Kidney capillary endothelial cell (primary cell): ENCODE results near the gene CPLANE1.

Source experiments
- DNase-seq: peaks from one replicate; pipeline ENCODE4 v3.0.0-alpha.2; 2018; ENCODE audit warnings: low spot score

The CPLANE1 gene

DNA sequence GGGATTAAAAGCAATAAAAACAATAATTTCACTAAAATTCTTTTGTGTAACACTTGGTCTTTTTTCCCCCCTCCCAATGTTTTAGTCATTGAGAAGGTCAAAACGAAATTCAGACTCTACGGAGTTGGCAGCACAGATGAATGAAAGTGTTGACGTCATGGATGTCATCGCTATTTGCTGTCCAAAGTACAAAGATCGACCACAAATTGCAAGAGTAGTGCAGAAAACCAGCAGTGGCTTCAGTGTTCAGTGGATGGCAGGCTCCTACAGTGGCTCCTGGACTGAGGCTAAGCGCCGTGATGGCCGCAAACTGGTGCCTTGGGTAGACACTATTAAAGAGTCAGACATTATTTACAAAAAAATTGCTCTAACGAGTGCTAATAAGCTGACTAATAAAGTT, 184.7 kb downstream of the CPLANE1 start:
- no peak for DNase-seq

DNA sequence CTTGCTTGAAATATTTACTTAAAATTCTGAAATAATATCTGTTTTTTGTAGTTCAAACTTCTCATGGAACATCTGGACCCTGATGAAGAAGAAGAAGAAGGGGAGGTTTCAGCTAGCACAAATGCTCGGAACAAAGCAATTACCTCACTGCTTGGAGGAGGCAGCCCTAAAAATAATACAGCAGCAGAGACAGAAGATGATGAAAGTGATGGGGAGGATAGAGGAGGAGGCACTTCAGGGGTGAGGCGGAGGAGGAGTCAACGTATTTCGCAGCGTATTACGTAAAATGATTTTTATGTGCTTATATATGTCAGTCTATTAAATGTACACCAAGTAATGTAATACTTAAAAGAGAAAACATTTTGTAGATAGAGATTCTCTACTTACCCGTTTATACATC, 185.4 kb downstream of the CPLANE1 start:
- no peak for DNase-seq

DNA sequence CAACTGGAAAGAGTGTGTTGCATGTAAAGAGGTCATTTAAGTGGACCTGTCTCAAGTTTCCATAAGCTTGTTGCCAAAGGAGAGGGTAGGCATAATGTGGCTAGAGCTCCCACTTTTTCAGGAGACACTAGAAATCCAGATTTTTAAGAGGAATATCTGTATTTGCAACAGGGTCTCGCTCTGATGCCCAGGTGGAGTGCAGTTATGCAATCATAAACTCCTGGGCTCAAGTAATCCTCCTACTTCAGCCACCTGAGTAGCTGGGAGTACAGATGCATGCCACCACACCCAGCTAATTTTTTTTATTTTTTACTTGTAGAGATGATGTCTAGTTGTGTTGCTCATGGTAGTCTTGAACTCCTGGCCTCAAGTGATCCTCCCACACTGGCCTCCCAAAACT, 189.1 kb downstream of the CPLANE1 start:
- no peak for DNase-seq

DNA sequence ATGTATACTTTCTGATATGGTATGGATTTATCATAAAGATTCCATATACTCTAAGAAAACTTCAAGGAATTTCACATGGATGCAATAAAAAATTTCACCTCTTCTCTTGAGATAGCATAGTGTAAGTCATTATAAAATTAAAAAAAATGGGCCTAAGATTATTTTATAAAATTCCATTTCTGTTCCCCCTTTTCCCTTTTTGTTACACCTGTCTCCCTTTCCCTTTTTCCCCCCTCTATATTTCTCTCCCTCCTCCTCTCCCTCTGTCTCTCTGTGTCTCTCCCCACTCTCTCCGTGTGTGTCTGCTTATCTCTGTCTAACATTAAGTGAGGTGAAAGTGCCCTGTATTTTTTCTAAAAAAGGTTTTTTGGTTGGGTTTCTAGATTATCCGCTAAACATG, 192.4 kb downstream of the CPLANE1 start:
- DNase-seq = no peak
